ENCODE data around the gene BCL2L15. TPM values are rescaled to one million over a fixed set of nuclear protein-coding genes. Genes with fewer than 3 reads are reported as not detected.

BCL2L15 gene
- 4.5 TPM in 1 of 2 replicates, not detected in the other for total RNA-seq
- polyA plus RNA-seq, result 0.16 TPM in 1 of 2 replicates, not detected in the other

- no peak for TF ChIP-seq CTCF (IDR thresholded peaks at IDR 0.05; ENCODE audit: low read depth, low read length)
- Histone ChIP-seq H3K4me1 (ENCODE audit: low read depth) (no peaks in the 10 kb centered on the region), H3K27me3 (no peaks in the 10 kb centered on the region), H3K27ac (no peak within 1 kb of the TSS), H3K9me3 (ENCODE audit: low read depth) (no peaks in the 10 kb centered on the region), H3K36me3 (no peaks in the 10 kb centered on the region), H3K4me3 (no peak within 1 kb of the TSS)
- DNase-seq (ENCODE audit: low read depth in 1 of 2, low spot score in 1 of 2), result no peak
These were observed at the start of gene BCL2L15 for GRCh38 chr1:113887402-113888175. Gene BCL2L15, minus strand, starts transcription at chr1:113887581. Its CDS starts 206 bp downstream, at chr1:113887375.

GRCh38 chr1:113937146-113937545 lies 49.8 kb upstream of the BCL2L15 start:
- Histone ChIP-seq H3K27ac (no peak overlapping the region), H3K36me3 (peaks cover 6% of the 10 kb centered on the region), H3K4me3 (no peak overlapping the region), H3K9me3 (ENCODE audit: low read depth) (no peaks in the 10 kb centered on the region), H3K27me3 (no peaks in the 10 kb centered on the region), H3K4me1 (ENCODE audit: low read depth) (peaks cover 1% of the 10 kb centered on the region)
- TF ChIP-seq CTCF (IDR thresholded peaks at IDR 0.05; ENCODE audit: low read depth, low read length), result no peak
- no peak for DNase-seq (ENCODE audit: low read depth in 1 of 2, low spot score in 1 of 2)

GRCh38 chr1:113935970-113936369 lies 48.6 kb upstream of the BCL2L15 start:
- H3K4me1 ChIP-seq (ENCODE audit: low read depth), result peaks cover 13% of the 10 kb centered on the region
- TF ChIP-seq CTCF (IDR thresholded peaks at IDR 0.05; ENCODE audit: low read depth, low read length), result no peak
- no peaks in the 10 kb centered on the region for H3K27me3 ChIP-seq
- H3K4me3 ChIP-seq, result no peak overlapping the region
- DNase-seq (ENCODE audit: low read depth in 1 of 2, low spot score in 1 of 2), result no peak
- H3K27ac ChIP-seq, result no peak overlapping the region
- peaks cover 1% of the 10 kb centered on the region for H3K36me3 ChIP-seq
- no peaks in the 10 kb centered on the region for H3K9me3 ChIP-seq (ENCODE audit: low read depth)

- H3K36me3 ChIP-seq, result no peaks in the 10 kb centered on the region
- TF ChIP-seq CTCF (IDR thresholded peaks at IDR 0.05; ENCODE audit: low read depth, low read length), result no peak
- H3K4me3 ChIP-seq, result no peak overlapping the region
- H3K4me1 ChIP-seq (ENCODE audit: low read depth), result peaks cover 16% of the 10 kb centered on the region
- no peaks in the 10 kb centered on the region for H3K27me3 ChIP-seq
- H3K27ac ChIP-seq, result no peak overlapping the region
- DNase-seq (ENCODE audit: low read depth in 1 of 2, low spot score in 1 of 2), result no peak
- H3K9me3 ChIP-seq (ENCODE audit: low read depth), result no peaks in the 10 kb centered on the region
These were observed 47.8 kb upstream of the BCL2L15 start for GRCh38 chr1:113935176-113935575.

- Histone ChIP-seq H3K4me3 (no peak overlapping the region), H3K4me1 (ENCODE audit: low read depth) (peaks cover 16% of the 10 kb centered on the region), H3K9me3 (ENCODE audit: low read depth) (no peaks in the 10 kb centered on the region), H3K36me3 (no peaks in the 10 kb centered on the region), H3K27ac (no peak overlapping the region), H3K27me3 (no peaks in the 10 kb centered on the region)
- no peak for DNase-seq (ENCODE audit: low read depth in 1 of 2, low spot score in 1 of 2)
- no peak for TF ChIP-seq CTCF (IDR thresholded peaks at IDR 0.05; ENCODE audit: low read depth, low read length)
These were observed 47.2 kb upstream of the BCL2L15 start for GRCh38 chr1:113934511-113935055.

Data from cardiac muscle cell (in vitro differentiated cells and primary cell).